ENCODE results near the gene CHST8. TPM values are rescaled to one million over a fixed set of nuclear protein-coding genes. Genes with fewer than 3 reads are reported as not detected.

The CHST8 gene
- total RNA-seq, 1 experiment from 2014 or later = 2.3 TPM

DNA sequence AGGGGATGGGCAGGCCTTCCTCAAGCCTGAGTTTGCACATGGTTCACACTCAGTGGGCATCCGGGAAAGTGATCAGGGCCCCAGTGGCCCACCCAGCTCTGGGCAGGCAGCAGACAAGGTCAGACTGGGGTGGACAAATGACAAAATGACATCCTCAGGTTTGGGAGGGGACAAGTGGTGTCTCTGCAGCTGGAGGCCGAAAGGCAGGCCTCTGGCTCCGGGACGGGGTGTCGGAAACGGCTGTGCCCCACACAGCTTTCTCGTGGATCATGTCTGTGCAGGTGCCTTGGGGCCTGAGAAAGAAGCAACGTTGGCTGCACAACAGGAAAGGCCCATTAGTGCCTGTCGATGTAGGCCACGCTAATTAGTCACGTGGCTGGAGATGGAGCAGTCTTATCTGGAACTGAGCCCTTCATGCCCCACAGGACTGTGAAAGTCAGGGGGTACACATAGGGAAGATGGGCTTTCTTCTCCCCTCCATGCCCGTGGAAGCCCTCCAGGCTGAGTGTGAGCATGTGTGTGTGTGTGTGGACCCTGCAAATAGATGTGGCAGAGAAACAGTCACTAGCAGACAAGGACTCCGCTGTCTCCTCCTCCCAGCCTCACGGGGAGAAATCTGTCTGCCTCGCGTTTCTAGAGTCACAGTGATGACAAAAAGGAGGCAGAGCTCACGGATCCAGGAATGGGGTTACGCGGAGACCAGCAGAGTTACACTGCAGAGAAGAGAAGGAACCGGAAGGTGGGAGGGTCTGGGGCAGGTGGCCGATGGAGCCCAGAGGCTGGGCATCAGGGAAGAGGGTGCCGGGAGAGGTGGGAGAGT lies 44.2 kb downstream of the CHST8 start:
- Histone ChIP-seq H3K27ac (ENCODE audit: low read depth, low read length, poor library complexity, severe bottlenecking) (no peak overlapping the region), H3K9me3 (ENCODE audit: low read depth, low read length, poor library complexity, severe bottlenecking) (no peaks in the 10 kb centered on the region), H3K27me3 (replicated peaks; ENCODE audit: insufficient read depth, low read depth, low read length, poor library complexity) (no peaks in the 10 kb centered on the region), H3K36me3 (ENCODE audit: insufficient read depth, low read length, poor library complexity, severe bottlenecking) (no peaks in the 10 kb centered on the region), H3K4me1 (ENCODE audit: insufficient read depth, low read length, poor library complexity, severe bottlenecking) (no peaks in the 10 kb centered on the region), H3K4me3 (ENCODE audit: low read depth, low read length, poor library complexity, severe bottlenecking) (no peak overlapping the region)
- ChIA-PET POLR2A (ENCODE audit: low non-redundant PET) (no interaction called here), CTCF (no interaction called here)
- no TSS peak for BruUV-seq (replicated peaks)
- TF ChIP-seq, protein P1, sequence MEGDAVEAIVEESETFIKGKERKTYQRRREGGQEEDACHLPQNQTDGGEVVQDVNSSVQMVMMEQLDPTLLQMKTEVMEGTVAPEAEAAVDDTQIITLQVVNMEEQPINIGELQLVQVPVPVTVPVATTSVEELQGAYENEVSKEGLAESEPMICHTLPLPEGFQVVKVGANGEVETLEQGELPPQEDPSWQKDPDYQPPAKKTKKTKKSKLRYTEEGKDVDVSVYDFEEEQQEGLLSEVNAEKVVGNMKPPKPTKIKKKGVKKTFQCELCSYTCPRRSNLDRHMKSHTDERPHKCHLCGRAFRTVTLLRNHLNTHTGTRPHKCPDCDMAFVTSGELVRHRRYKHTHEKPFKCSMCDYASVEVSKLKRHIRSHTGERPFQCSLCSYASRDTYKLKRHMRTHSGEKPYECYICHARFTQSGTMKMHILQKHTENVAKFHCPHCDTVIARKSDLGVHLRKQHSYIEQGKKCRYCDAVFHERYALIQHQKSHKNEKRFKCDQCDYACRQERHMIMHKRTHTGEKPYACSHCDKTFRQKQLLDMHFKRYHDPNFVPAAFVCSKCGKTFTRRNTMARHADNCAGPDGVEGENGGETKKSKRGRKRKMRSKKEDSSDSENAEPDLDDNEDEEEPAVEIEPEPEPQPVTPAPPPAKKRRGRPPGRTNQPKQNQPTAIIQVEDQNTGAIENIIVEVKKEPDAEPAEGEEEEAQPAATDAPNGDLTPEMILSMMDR (conservative IDR thresholded peaks at IDR 0.05; ENCODE audit: low read depth, low read length) = no peak
- TF ChIP-seq EZH2 (IDR thresholded peaks at IDR 0.05; ENCODE audit: borderline replicate concordance, low read depth, low read length, poor library complexity, severe bottlenecking) = no peak
- intact Hi-C loops (cut with micrococcal nuclease; ENCODE audit: unreplicated experiment) = no loop called here
- DNase-seq (ENCODE audit: low spot score) = no peak

GRCh38 chr19:33667141-33667650 lies 45.4 kb downstream of the CHST8 start:
- Histone ChIP-seq H3K27me3 (replicated peaks; ENCODE audit: insufficient read depth, low read depth, low read length, poor library complexity) (no peaks in the 10 kb centered on the region), H3K4me1 (ENCODE audit: insufficient read depth, low read length, poor library complexity, severe bottlenecking) (no peaks in the 10 kb centered on the region), H3K4me3 (ENCODE audit: low read depth, low read length, poor library complexity, severe bottlenecking) (no peak overlapping the region), H3K36me3 (ENCODE audit: insufficient read depth, low read length, poor library complexity, severe bottlenecking) (no peaks in the 10 kb centered on the region), H3K9me3 (ENCODE audit: low read depth, low read length, poor library complexity, severe bottlenecking) (no peaks in the 10 kb centered on the region), H3K27ac (ENCODE audit: low read depth, low read length, poor library complexity, severe bottlenecking) (no peak overlapping the region)
- ChIA-PET POLR2A (ENCODE audit: low non-redundant PET) (no interaction called here), CTCF (no interaction called here)
- TF ChIP-seq, protein P1 (conservative IDR thresholded peaks at IDR 0.05; ENCODE audit: low read depth, low read length) = no peak
- no peak for TF ChIP-seq EZH2 (IDR thresholded peaks at IDR 0.05; ENCODE audit: borderline replicate concordance, low read depth, low read length, poor library complexity, severe bottlenecking)
- no peak for DNase-seq (ENCODE audit: low spot score)
- BruUV-seq (replicated peaks) = no TSS peak
- intact Hi-C loops (cut with micrococcal nuclease; ENCODE audit: unreplicated experiment) = no loop called here

- no TSS peak for BruUV-seq (replicated peaks)
- Histone ChIP-seq H3K27ac (ENCODE audit: low read depth, low read length, poor library complexity, severe bottlenecking) (no peak overlapping the region), H3K27me3 (replicated peaks; ENCODE audit: insufficient read depth, low read depth, low read length, poor library complexity) (no peaks in the 10 kb centered on the region), H3K4me3 (ENCODE audit: low read depth, low read length, poor library complexity, severe bottlenecking) (no peak overlapping the region), H3K4me1 (ENCODE audit: insufficient read depth, low read length, poor library complexity, severe bottlenecking) (no peaks in the 10 kb centered on the region), H3K9me3 (ENCODE audit: low read depth, low read length, poor library complexity, severe bottlenecking) (no peaks in the 10 kb centered on the region), H3K36me3 (ENCODE audit: insufficient read depth, low read length, poor library complexity, severe bottlenecking) (no peaks in the 10 kb centered on the region)
- TF ChIP-seq, protein P1 (conservative IDR thresholded peaks at IDR 0.05; ENCODE audit: low read depth, low read length) = no peak
- TF ChIP-seq EZH2 (IDR thresholded peaks at IDR 0.05; ENCODE audit: borderline replicate concordance, low read depth, low read length, poor library complexity, severe bottlenecking) = no peak
- POLR2A ChIA-PET (ENCODE audit: low non-redundant PET) = no interaction called here
- intact Hi-C loops (cut with micrococcal nuclease; ENCODE audit: unreplicated experiment) = no loop called here
- CTCF ChIA-PET = no interaction called here
- DNase-seq (ENCODE audit: low spot score) = no peak
Observed at GRCh38 chr19:33667881-33668280, 46.1 kb downstream of the CHST8 start.

Measured in A673 (cell line).